Mesothelial cell of epicardium (in vitro differentiated cells): ENCODE data around the gene CDKN1C. TPM values are rescaled to one million over a fixed set of nuclear protein-coding genes. Genes with fewer than 3 reads are reported as not detected.

Experiments used
- DNase-seq, 2 experiments: peaks; one replicate each; pipeline ENCODE4 v3.0.0; 2021; ENCODE audit warnings: low spot score in 2 of 2; ENCODE audit not compliant: unreplicated experiment in 2 of 2
- H3K27ac Mint-ChIP-seq: 2 replicates; pipeline ENCODE4 v1.8.0; 2021; ENCODE audit warnings: mixed read lengths
- H3K27me3 Mint-ChIP-seq: 2 replicates; pipeline ENCODE4 v1.8.0; 2021; ENCODE audit warnings: low read depth, mixed read lengths
- H3K36me3 Mint-ChIP-seq: 2 replicates; pipeline ENCODE4 v1.8.0; 2021; ENCODE audit warnings: mixed read lengths
- H3K4me1 Mint-ChIP-seq: 2 replicates; pipeline ENCODE4 v1.8.0; 2021; ENCODE audit warnings: mixed read lengths
- H3K4me3 Mint-ChIP-seq: 2 replicates; pipeline ENCODE4 v1.8.0; 2021; ENCODE audit warnings: mild to moderate bottlenecking, moderate library complexity, mixed read lengths
- H3K9me3 Mint-ChIP-seq: 2 replicates; pipeline ENCODE4 v1.8.0; 2021; ENCODE audit warnings: mixed read lengths
- CTCF ChIP-seq: fragments of 200-600 bp; sonication (generic); IDR thresholded peaks from one replicate; pipeline ENCODE4 v1.5.0; 2021; ENCODE audit warnings: antibody characterized with exemption; ENCODE audit not compliant: unreplicated experiment
- total RNA-seq: library from RNA; stranded (reverse); gene quantifications from 3 replicates; pipeline ENCODE4 v1.2.1, GENCODE V29; 2021

CDKN1C gene
- total RNA-seq, 1 donor from 2014 or later = 146 TPM

GRCh38 chr11:2924821-2925675, 39.5 kb upstream of the CDKN1C start:
- Mint-ChIP-seq H3K9me3 (no peaks in the 10 kb centered on the region), H3K4me1 (peaks cover 7% of the 10 kb centered on the region), H3K36me3 (no peaks in the 10 kb centered on the region), H3K27ac (no peak overlapping the region), H3K27me3 (peaks cover 36% of the 10 kb centered on the region), H3K4me3 (no peak overlapping the region)
- DNase-seq = no peak
- no peak for TF ChIP-seq CTCF

- Mint-ChIP-seq H3K36me3 (no peaks in the 10 kb centered on the region), H3K9me3 (no peaks in the 10 kb centered on the region), H3K4me3 (no peak overlapping the region), H3K4me1 (peaks cover 5% of the 10 kb centered on the region), H3K27ac (no peak overlapping the region), H3K27me3 (peaks cover 32% of the 10 kb centered on the region)
- no peak for TF ChIP-seq CTCF
- DNase-seq = no peak
These were observed 38.8 kb upstream of the CDKN1C start for GRCh38 chr11:2924381-2924780.

- H3K9me3 Mint-ChIP-seq = no peaks in the 10 kb centered on the region
- TF ChIP-seq CTCF = no peak
- peaks cover 2% of the 10 kb centered on the region for H3K4me1 Mint-ChIP-seq
- H3K27me3 Mint-ChIP-seq = peaks cover 28% of the 10 kb centered on the region
- no peaks in the 10 kb centered on the region for H3K36me3 Mint-ChIP-seq
- DNase-seq = no peak
- no peak overlapping the region for H3K4me3 Mint-ChIP-seq
- no peak overlapping the region for H3K27ac Mint-ChIP-seq
These were observed 38.1 kb upstream of the CDKN1C start for GRCh38 chr11:2923446-2924375.

GRCh38 chr11:2922655-2923054, 37.1 kb upstream of the CDKN1C start:
- Mint-ChIP-seq H3K4me1 (no peaks in the 10 kb centered on the region), H3K4me3 (no peak overlapping the region), H3K27me3 (peaks cover 17% of the 10 kb centered on the region), H3K9me3 (no peaks in the 10 kb centered on the region), H3K27ac (no peak overlapping the region), H3K36me3 (no peaks in the 10 kb centered on the region)
- no peak for DNase-seq
- TF ChIP-seq CTCF = no peak

GRCh38 chr11:2921742-2922493, 36.3 kb upstream of the CDKN1C start:
- H3K36me3 Mint-ChIP-seq = no peaks in the 10 kb centered on the region
- H3K4me3 Mint-ChIP-seq = no peak overlapping the region
- H3K27ac Mint-ChIP-seq = no peak overlapping the region
- peaks cover 10% of the 10 kb centered on the region for H3K27me3 Mint-ChIP-seq
- no peaks in the 10 kb centered on the region for H3K9me3 Mint-ChIP-seq
- no peak for TF ChIP-seq CTCF
- no peaks in the 10 kb centered on the region for H3K4me1 Mint-ChIP-seq
- no peak for DNase-seq
